Caco-2 (cell line): Measurements from ENCODE around the gene CDH13. TPM values are rescaled to one million over a fixed set of nuclear protein-coding genes. Genes with fewer than 3 reads are reported as not detected.

Experiments used
- BruUV-seq: library from RNA; stranded (reverse); fragments of 400-500 nt; replicated peaks from 2 replicates; lab custom pipeline; 2021; lab: Mats Ljungman, UMichigan
- CTCF ChIA-PET: fragments of 300-600 bp; sonication (Branson Sonifier 250); formaldehyde crosslinking; loops from one replicate; lab custom pipeline; 2022; ENCODE audit warnings: antibody characterized with exemption; lab: Charles Lee
- POLR2A ChIA-PET: fragments of 300-600 bp; sonication (Branson Sonifier 250); formaldehyde crosslinking; loops from one replicate; lab custom pipeline; 2022; ENCODE audit warnings: antibody characterized with exemption; lab: Charles Lee
- DNase-seq, 2 experiments: peaks; one replicate each; pipeline versions ENCODE4 v3.0.0 to v3.0.0-alpha.2; 2020 to 2022
- H3K27me3 ChIP-seq: replicated peaks from 2 replicates; pipeline ENCODE4 v1.6.0; 2011; ENCODE audit warnings: low read length; ENCODE audit not compliant: control insufficient read depth, insufficient read depth
- H3K36me3 ChIP-seq: 2 replicates; pipeline ENCODE4 v1.5.1; 2011; ENCODE audit warnings: low read length; ENCODE audit not compliant: control insufficient read depth, insufficient read depth
- H3K4me1 ChIP-seq: fragments of 250-450 bp; sonication (Bioruptor Pico); 2 replicates; pipeline ENCODE4 v1.5.1; 2020; ENCODE audit warnings: mild to moderate bottlenecking
- H3K4me3 ChIP-seq: 2 replicates; pipeline ENCODE4 v1.5.1; 2011; ENCODE audit warnings: low read depth, mild to moderate bottlenecking, control low read depth, low read length
- H3K9me3 ChIP-seq: fragments of 250-450 bp; sonication (Bioruptor Pico); 2 replicates; pipeline ENCODE4 v1.5.1; 2020; ENCODE audit warnings: mild to moderate bottlenecking, moderate library complexity
- H3K27ac Mint-ChIP-seq: one replicate; pipeline ENCODE4 v1.8.0; 2022; ENCODE audit warnings: mixed read lengths; ENCODE audit not compliant: unreplicated experiment
- H3K27me3 Mint-ChIP-seq: one replicate; pipeline ENCODE4 v1.8.0; 2022; ENCODE audit warnings: mixed read lengths; ENCODE audit not compliant: insufficient read depth, unreplicated experiment
- H3K36me3 Mint-ChIP-seq: one replicate; pipeline ENCODE4 v1.8.0; 2022; ENCODE audit warnings: mild to moderate bottlenecking, mixed read lengths; ENCODE audit not compliant: insufficient read depth, unreplicated experiment
- H3K4me1 Mint-ChIP-seq: one replicate; pipeline ENCODE4 v1.8.0; 2022; ENCODE audit warnings: low read depth, mixed read lengths; ENCODE audit not compliant: unreplicated experiment
- H3K4me3 Mint-ChIP-seq: one replicate; pipeline ENCODE4 v1.8.0; 2022; ENCODE audit warnings: mild to moderate bottlenecking, moderate library complexity, mixed read lengths; ENCODE audit not compliant: unreplicated experiment
- H3K9me3 Mint-ChIP-seq: one replicate; pipeline ENCODE4 v1.8.0; 2022; ENCODE audit warnings: mixed read lengths; ENCODE audit not compliant: unreplicated experiment
- CTCF ChIP-seq, 2 experiments: fragments of 200-600 bp in 1 of 2; IDR thresholded peaks; 1 replicate in 1 of 2; 2 replicates in 1 of 2; pipeline versions ENCODE4 v1.5.1 to v1.8.0; 2011 to 2022; ENCODE audit warnings: antibody characterized with exemption in 1 of 2, control low read depth in 1 of 2, inconsistent platforms in 1 of 2, low read depth in 1 of 2, low read length in 1 of 2, mild to moderate bottlenecking in 1 of 2, moderate library complexity in 1 of 2; ENCODE audit not compliant: insufficient read depth in 1 of 2, severe bottlenecking in 1 of 2, unreplicated experiment in 1 of 2
- intact Hi-C: fragments of 100-400 bp; cut with micrococcal nuclease; formaldehyde crosslinking; loops from one replicate; pipeline ENCODE4 v1.10.0; 2022; ENCODE audit not compliant: unreplicated experiment
- total RNA-seq: library from RNA; stranded (reverse); gene quantifications from 2 replicates; pipeline ENCODE4 v1.2.3, GENCODE V29; 2022

CDH13 gene
- total RNA-seq, 1 experiment from 2014 or later, result 2.2 TPM

- H3K9me3 Mint-ChIP-seq, result no peaks in the 10 kb centered on the region
- no peaks in the 10 kb centered on the region for H3K4me1 Mint-ChIP-seq
- no peak for DNase-seq
- Histone ChIP-seq H3K27me3 (no peaks in the 10 kb centered on the region), H3K4me3 (no peak overlapping the region), H3K36me3 (no peaks in the 10 kb centered on the region), H3K9me3 (no peaks in the 10 kb centered on the region), H3K4me1 (no peaks in the 10 kb centered on the region)
- H3K27me3 Mint-ChIP-seq, result no peaks in the 10 kb centered on the region
- no peak overlapping the region for H3K27ac Mint-ChIP-seq
- H3K4me3 Mint-ChIP-seq, result no peak overlapping the region
- H3K36me3 Mint-ChIP-seq, result no peaks in the 10 kb centered on the region
- BruUV-seq, result no TSS peak
- ChIA-PET CTCF (no interaction called here), POLR2A (no interaction called here)
- intact Hi-C loops, result no loop called here
- TF ChIP-seq CTCF (IDR thresholded peaks at IDR 0.05; ENCODE audit: insufficient read depth in 1 of 2, low read depth in 1 of 2, low read length in 1 of 2, severe bottlenecking in 1 of 2, unreplicated experiment in 1 of 2), result no peak
Observed at GRCh38 chr16:82685526-82685925, 58.8 kb downstream of the CDH13 start.

GRCh38 chr16:82694239-82694874 is 67.6 kb downstream of the CDH13 start:
- CTCF ChIA-PET, result no interaction called here
- no peaks in the 10 kb centered on the region for H3K9me3 Mint-ChIP-seq
- POLR2A ChIA-PET, result no interaction called here

GRCh38 chr16:82695806-82696205 is 69.0 kb downstream of the CDH13 start:
- no peak for TF ChIP-seq CTCF (IDR thresholded peaks at IDR 0.05; ENCODE audit: insufficient read depth in 1 of 2, low read depth in 1 of 2, low read length in 1 of 2, severe bottlenecking in 1 of 2, unreplicated experiment in 1 of 2)
- Histone ChIP-seq H3K4me1 (peaks cover 12% of the 10 kb centered on the region; the same call in 1 of the 2 replicates), H3K36me3 (no peaks in the 10 kb centered on the region), H3K9me3 (no peaks in the 10 kb centered on the region), H3K27me3 (no peaks in the 10 kb centered on the region), H3K4me3 (no peak overlapping the region)
- Mint-ChIP-seq H3K36me3 (no peaks in the 10 kb centered on the region), H3K27me3 (peaks cover 3% of the 10 kb centered on the region), H3K9me3 (no peaks in the 10 kb centered on the region), H3K4me3 (no peak overlapping the region), H3K4me1 (no peaks in the 10 kb centered on the region), H3K27ac (no peak overlapping the region)
- DNase-seq, result no peak
- no TSS peak for BruUV-seq
- intact Hi-C loops, result no loop called here
- POLR2A ChIA-PET, result no interaction called here
- CTCF ChIA-PET, result no interaction called here

More at GRCh38 chr16:82694239-82694874, 67.6 kb downstream of the CDH13 start:
- H3K27me3 ChIP-seq, result no peaks in the 10 kb centered on the region
- no peaks in the 10 kb centered on the region for H3K36me3 Mint-ChIP-seq
- H3K27me3 Mint-ChIP-seq, result no peaks in the 10 kb centered on the region
- intact Hi-C loops, result no loop called here
- H3K4me1 Mint-ChIP-seq, result no peaks in the 10 kb centered on the region
- no peaks in the 10 kb centered on the region for H3K9me3 ChIP-seq
- peaks cover 12% of the 10 kb centered on the region; the same call in 1 of the 2 replicates for H3K4me1 ChIP-seq
- no TSS peak for BruUV-seq
- no peak overlapping the region for H3K27ac Mint-ChIP-seq
- no peaks in the 10 kb centered on the region for H3K36me3 ChIP-seq
- no peak overlapping the region for H3K4me3 ChIP-seq
- DNase-seq, result no peak
- TF ChIP-seq CTCF (IDR thresholded peaks at IDR 0.05; ENCODE audit: insufficient read depth in 1 of 2, low read depth in 1 of 2, low read length in 1 of 2, severe bottlenecking in 1 of 2, unreplicated experiment in 1 of 2), result no peak
- no peak overlapping the region for H3K4me3 Mint-ChIP-seq
